Stimulated activated CD8-positive, alpha-beta memory T cell treated with anti-CD3 and anti-CD28 coated beads, Interleukin-12 subunit alpha, Interleukin-12 subunit beta, amount 100 ng/mL, for 24 hours (primary cell): Measurements from ENCODE around the gene DOCK9.
A peak's percentile ranks its signal among the peaks of the same experiment; 100 is the strongest.

Source experiments
- DNase-seq: peaks from one replicate; pipeline ENCODE4 v3.0.0-alpha.2; 2020; ENCODE audit errors: extremely low read depth

The DOCK9 gene

GRCh38 chr13:98853771-98854221 lies 124.1 kb downstream of the DOCK9 start:
- DNase-seq: peak; percentile 35

DNA sequence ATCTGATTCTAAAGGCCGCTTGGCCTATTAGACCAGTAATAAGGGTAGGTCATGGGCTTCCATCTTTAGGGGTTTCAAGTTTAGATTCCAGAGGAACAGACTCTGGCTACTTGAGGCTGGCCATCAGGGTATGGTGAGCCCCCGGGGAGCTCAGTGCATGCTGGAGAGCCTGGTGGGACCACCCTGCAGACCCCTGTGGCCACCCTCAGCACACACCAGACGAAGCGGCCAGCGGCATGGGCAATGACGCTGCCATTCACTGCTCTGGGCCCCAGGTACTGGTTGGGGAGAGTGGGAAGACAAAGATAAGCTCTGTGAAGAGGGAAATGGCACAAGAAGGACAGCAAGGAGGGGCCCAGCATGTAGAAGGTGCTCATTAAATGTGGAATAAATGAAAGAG lies 126.6 kb downstream of the DOCK9 start:
- DNase-seq: no peak

- DNase-seq: no peak
These were observed 129.1 kb downstream of the DOCK9 start for GRCh38 chr13:98848746-98849145.

- DNase-seq: no peak
These were observed 130.1 kb downstream of the DOCK9 start for GRCh38 chr13:98847780-98848179.

- no peak for DNase-seq
These were observed 130.9 kb downstream of the DOCK9 start for GRCh38 chr13:98846986-98847385.

- no peak for DNase-seq
These were observed 131.3 kb downstream of the DOCK9 start for GRCh38 chr13:98846521-98846920.

GRCh38 chr13:98845742-98846141 lies 132.1 kb downstream of the DOCK9 start:
- DNase-seq: no peak

DNA sequence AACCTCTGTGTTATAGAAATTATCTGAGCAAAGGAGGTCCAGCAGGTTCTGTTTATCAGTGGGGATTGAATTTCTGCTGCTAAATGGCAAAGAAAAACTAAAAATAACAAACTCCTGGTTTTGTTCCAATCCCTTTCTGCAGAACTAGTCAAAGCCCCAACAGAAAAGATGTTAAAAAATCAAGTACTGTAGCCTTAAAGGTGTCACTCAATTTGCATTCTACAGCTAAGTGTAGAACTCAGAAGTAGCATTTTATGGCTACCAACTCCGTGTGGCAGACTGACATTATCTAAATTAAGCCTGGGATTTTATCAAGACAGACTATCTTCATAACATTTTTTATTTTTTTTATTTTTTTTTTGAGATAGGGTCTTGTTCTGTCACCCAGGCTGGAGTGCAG lies 133.8 kb downstream of the DOCK9 start:
- DNase-seq: no peak

- DNase-seq: no peak
These were observed 134.4 kb downstream of the DOCK9 start for GRCh38 chr13:98843482-98843877.

GRCh38 chr13:98842858-98843481 lies 134.9 kb downstream of the DOCK9 start:
- DNase-seq: no peak

DNA sequence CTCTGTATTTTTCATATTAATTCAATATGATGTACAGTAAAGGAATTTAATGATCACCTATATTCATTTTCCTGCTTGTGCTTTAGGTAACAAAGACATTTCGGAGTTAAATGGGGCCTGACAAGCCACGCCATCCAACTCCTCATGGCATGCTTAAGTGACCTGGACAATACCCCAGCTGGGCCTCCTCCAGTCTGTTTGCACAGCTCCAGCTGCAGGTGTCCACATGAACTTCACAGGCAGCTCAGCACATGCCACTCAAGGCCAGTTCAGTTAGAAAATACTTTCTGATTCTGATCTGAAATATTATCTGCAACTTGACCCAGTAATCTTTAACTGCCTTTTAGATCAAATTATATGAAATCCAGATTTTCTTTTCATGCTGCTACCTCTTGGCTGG lies 135.8 kb downstream of the DOCK9 start:
- no peak for DNase-seq

DNA sequence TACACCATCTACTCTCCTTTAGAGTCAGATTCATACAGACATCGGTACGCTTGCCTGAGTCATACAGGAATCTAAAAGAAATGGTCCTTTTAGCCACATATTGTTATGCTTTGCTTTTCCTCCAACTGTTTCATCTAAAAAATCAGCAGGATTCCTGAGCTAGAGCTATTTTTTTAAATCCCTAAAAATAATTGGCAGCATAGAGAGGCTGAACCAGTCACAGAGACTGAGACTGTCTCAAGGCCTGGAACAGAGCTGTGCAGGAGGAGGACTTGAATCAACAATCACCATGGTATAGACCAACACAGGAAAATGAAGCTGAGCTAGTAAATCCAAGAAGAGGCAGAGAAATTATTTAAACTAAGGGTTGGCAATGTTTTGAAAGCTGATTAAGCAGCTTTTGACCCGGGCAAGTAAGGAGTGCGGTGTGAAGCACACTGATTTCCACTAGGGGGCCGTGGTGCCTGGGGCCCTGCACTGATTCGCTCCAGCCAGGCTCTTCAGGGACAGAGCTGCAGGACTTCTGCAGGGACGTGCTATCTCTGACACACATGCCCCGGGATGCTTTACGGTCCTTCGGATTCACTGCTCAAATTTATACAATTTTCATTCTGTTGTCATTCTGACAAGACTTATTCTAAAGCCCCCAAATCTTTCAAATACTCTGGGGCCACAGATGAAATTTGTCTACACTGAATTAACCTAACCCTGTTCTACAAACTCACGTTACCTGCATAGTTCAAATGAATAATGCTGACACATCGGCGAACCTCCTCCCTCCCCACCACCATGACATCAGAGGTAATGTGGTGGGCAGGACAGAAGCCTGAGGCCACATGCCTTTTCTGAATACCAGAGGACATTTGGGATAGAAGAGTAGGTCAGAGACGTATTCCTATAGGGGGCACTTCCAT lies 137.8 kb downstream of the DOCK9 start:
- DNase-seq: no peak

GRCh38 chr13:98838776-98839175 lies 139.1 kb downstream of the DOCK9 start:
- no peak for DNase-seq

DNA sequence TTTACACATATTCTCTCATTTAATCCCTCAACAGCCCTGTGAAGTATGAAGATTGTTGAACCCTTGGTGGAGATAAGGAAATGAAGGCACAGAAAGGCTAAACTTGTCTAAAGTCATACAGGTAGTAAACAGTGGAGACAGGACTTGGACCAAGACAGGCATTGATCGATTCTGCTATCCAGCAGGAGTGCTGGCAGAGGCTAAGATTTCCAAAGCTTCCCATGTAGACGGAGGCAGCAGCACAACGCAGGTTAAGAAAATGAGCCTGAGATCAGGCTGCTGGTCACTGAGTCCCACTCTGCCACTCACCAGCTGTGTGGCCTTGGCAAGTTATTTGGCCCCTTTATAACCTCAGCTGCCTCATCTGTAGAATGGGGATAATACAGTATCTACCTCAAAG lies 140.0 kb downstream of the DOCK9 start:
- DNase-seq: no peak

DNA sequence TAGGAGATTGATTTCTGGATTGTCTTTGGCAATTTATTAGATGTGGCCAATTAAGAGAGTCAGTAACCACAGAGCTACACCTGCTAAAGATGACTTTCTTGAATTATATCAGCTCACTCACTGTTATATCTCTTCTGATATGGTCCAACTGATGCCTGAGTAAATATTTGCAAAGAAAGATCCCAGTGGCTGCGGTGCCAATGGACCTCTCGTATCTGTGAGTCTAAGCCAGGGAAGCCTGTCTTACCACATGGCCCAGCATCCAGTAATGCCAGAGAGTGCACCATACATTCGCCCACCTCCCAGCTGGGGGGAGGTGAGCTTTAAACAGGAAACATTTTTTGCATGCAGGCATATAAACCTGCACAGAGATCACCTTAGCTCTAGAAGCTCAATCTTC lies 142.7 kb downstream of the DOCK9 start:
- no peak for DNase-seq

- DNase-seq: no peak
These were observed 143.5 kb downstream of the DOCK9 start for GRCh38 chr13:98834254-98834960.

- DNase-seq: no peak
These were observed 146.6 kb downstream of the DOCK9 start for GRCh38 chr13:98831236-98831635.

DNA sequence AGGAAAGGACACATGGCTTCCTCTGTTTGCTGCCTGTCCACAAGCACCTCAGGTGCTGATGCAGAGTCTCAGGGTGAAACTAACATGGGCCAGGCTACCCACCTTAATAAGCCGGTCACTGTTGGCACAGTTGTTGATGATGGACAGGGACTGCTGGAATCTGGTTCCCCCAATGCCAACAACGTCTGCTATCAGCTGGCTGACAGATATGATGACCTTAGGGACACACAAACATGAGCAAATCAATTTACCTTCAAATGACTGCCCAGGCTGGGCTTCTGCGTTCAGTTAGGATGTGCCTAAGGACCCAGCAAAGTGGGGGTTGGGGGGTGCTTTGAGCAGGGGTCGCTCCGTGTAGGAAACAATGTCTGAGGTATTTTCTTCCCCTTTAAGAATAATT lies 148.3 kb downstream of the DOCK9 start:
- no peak for DNase-seq

GRCh38 chr13:98828614-98829013 lies 149.2 kb downstream of the DOCK9 start:
- no peak for DNase-seq

DNA sequence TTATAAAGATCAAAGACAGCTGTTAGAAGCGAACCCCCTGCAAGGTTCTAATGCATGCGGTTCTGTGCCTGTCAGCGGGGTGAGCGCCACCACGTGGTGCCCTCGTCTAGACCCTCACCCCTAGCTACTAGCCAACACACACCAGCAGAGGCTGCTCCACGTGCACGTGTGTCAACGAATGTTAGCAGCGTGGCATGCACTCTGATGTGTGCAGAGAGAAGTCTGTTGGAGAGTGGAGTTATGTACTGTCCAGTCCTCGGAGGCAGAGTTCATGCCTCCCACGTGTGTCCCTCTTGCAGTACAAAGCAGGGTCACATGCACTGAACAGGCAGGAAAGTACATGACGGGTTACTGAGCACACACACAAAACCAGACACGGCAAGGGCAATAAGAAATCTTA lies 150.4 kb downstream of the DOCK9 start:
- DNase-seq: no peak

GRCh38 chr13:98826146-98826545 lies 151.7 kb downstream of the DOCK9 start:
- no peak for DNase-seq

- DNase-seq: no peak
These were observed 152.2 kb downstream of the DOCK9 start for GRCh38 chr13:98825659-98826058.
